ENCODE data around the gene DNPEP. TPM values are rescaled to one million over a fixed set of nuclear protein-coding genes. Genes with fewer than 3 reads are reported as not detected.
"Not testable (repeated sequence)": the region's sequence is repeated elsewhere in the genome, so short reads cannot be mapped to it uniquely, and the experiment has no call there.

Gene DNPEP
- polyA plus RNA-seq, 1 donor, result 33.7 TPM

GRCh38 chr2:219419331-219420197 lies 31.9 kb upstream of the DNPEP start:
- no peak for DNase-seq (ENCODE audit: low read depth)

- DNase-seq (ENCODE audit: low read depth), result no peak
Measured at GRCh38 chr2:219419012-219419324, 31.3 kb upstream of the DNPEP start.

- DNase-seq (ENCODE audit: low read depth), result no peak
Measured at GRCh38 chr2:219418155-219419011, 30.7 kb upstream of the DNPEP start, which contains the start of gene DES. TSS of gene DES (plus strand) at chr2:219418377. CDS start at chr2:219418463, 86 bp downstream.

- no peak for DNase-seq (ENCODE audit: low read depth)
Measured at GRCh38 chr2:219417374-219417773, 29.7 kb upstream of the DNPEP start.

- DNase-seq (ENCODE audit: low read depth), result no peak
Measured at GRCh38 chr2:219416938-219417337, 29.2 kb upstream of the DNPEP start.

GRCh38 chr2:219416235-219416602 lies 28.5 kb upstream of the DNPEP start:
- no peak for DNase-seq (ENCODE audit: low read depth)

- DNase-seq (ENCODE audit: low read depth), result no peak
Measured at GRCh38 chr2:219415580-219416234, 28.0 kb upstream of the DNPEP start.

- DNase-seq (ENCODE audit: low read depth), result no peak
Measured at GRCh38 chr2:219414857-219415256, 27.1 kb upstream of the DNPEP start.

- DNase-seq (ENCODE audit: low read depth), result no peak
Measured at GRCh38 chr2:219410390-219410789, 22.7 kb upstream of the DNPEP start.

- DNase-seq (ENCODE audit: low read depth), result no peak
Measured at GRCh38 chr2:219409619-219410018, 21.9 kb upstream of the DNPEP start.

GRCh38 chr2:219408631-219409030 lies 20.9 kb upstream of the DNPEP start:
- no peak for DNase-seq (ENCODE audit: low read depth)

- no peak for DNase-seq (ENCODE audit: low read depth)
Measured at GRCh38 chr2:219408204-219408603, 20.5 kb upstream of the DNPEP start.

GRCh38 chr2:219407343-219407742 lies 19.6 kb upstream of the DNPEP start:
- not testable (repeated sequence) for DNase-seq (ENCODE audit: low read depth)

- no peak for DNase-seq (ENCODE audit: low read depth)
Measured at GRCh38 chr2:219406861-219407230, 19.1 kb upstream of the DNPEP start.

- DNase-seq (ENCODE audit: low read depth), result no peak
Measured at GRCh38 chr2:219405958-219406860, 18.5 kb upstream of the DNPEP start.

GRCh38 chr2:219405451-219405850 lies 17.7 kb upstream of the DNPEP start:
- DNase-seq (ENCODE audit: low read depth), result no peak

GRCh38 chr2:219404954-219405353 lies 17.2 kb upstream of the DNPEP start:
- DNase-seq (ENCODE audit: low read depth), result no peak

GRCh38 chr2:219404291-219404910 lies 16.7 kb upstream of the DNPEP start:
- DNase-seq (ENCODE audit: low read depth), result no peak

- DNase-seq (ENCODE audit: low read depth), result no peak
Measured at GRCh38 chr2:219403861-219404260, 16.1 kb upstream of the DNPEP start.

- DNase-seq (ENCODE audit: low read depth), result peak; percentile 54
Measured at GRCh38 chr2:219402665-219403515, 15.2 kb upstream of the DNPEP start.
